Gastrocnemius medialis (tissue), 4 donors: Measurements from ENCODE around the gene LAMB1.

Experiments
- CTCF ChIP-seq, 5 experiments: fragments of 450-650 bp in 3 of 5; fragments of 200-600 bp in 2 of 5; sonication (generic) in 2 of 5; IDR thresholded peaks in 4 of 5; conservative IDR thresholded peaks in 1 of 5; 1 replicate in 4 of 5; 2 replicates in 1 of 5; pipeline ENCODE4 v1.5.1; 2016 to 2019; ENCODE audit warnings: antibody characterized with exemption in 5 of 5, mild to moderate bottlenecking in 3 of 5, moderate library complexity in 3 of 5
- POLR2A ChIP-seq, 2 donors: fragments of 450-650 bp; IDR thresholded peaks; one replicate each; pipeline ENCODE4 v1.6.1; 2017; ENCODE audit warnings: antibody characterized with exemption in 2 of 2, mild to moderate bottlenecking in 2 of 2, moderate library complexity in 2 of 2

GRCh38 chr7:107943018-107943417 lies 59.9 kb downstream of the LAMB1 start:
- TF ChIP-seq POLR2A (IDR thresholded peaks at IDR 0.05) (no peak), CTCF (IDR thresholded peaks at IDR 0.05 in 4 of 5, conservative IDR thresholded peaks at IDR 0.05 in 1 of 5) (no peak)
